GM03348 (cell line): ENCODE data around the gene ZFHX3.
A peak's percentile ranks its signal among the peaks of the same experiment; 100 is the strongest.

Experiments used
- DNase-seq: peaks from one replicate; pipeline ENCODE4 v3.0.0; 2012; ENCODE audit warnings: low spot score

Gene ZFHX3

GRCh38 chr16:73040136-73040535 lies 7.8 kb downstream of the ZFHX3 start:
- DNase-seq, result no peak

GRCh38 chr16:73037845-73038570 lies 9.9 kb downstream of the ZFHX3 start:
- no peak for DNase-seq

- no peak for DNase-seq
Observed at GRCh38 chr16:73037331-73037745, 10.6 kb downstream of the ZFHX3 start.

- DNase-seq, result no peak
Observed at GRCh38 chr16:73036074-73036826, 11.7 kb downstream of the ZFHX3 start.

- no peak for DNase-seq
Observed at GRCh38 chr16:73034374-73034773, 13.6 kb downstream of the ZFHX3 start.

GRCh38 chr16:73033271-73033998 lies 14.5 kb downstream of the ZFHX3 start:
- DNase-seq, result no peak

- DNase-seq, result no peak
Observed at GRCh38 chr16:73032541-73033270, 15.2 kb downstream of the ZFHX3 start.

GRCh38 chr16:73031984-73032383 lies 15.9 kb downstream of the ZFHX3 start:
- DNase-seq, result no peak

GRCh38 chr16:73031155-73031866 lies 16.6 kb downstream of the ZFHX3 start:
- no peak for DNase-seq

- DNase-seq, result no peak
Observed at GRCh38 chr16:73028721-73029361, 19.1 kb downstream of the ZFHX3 start.

GRCh38 chr16:73028263-73028662 lies 19.7 kb downstream of the ZFHX3 start:
- DNase-seq, result no peak

GRCh38 chr16:73027685-73028111 lies 20.2 kb downstream of the ZFHX3 start:
- DNase-seq, result no peak

GRCh38 chr16:73026754-73027684 lies 20.9 kb downstream of the ZFHX3 start:
- no peak for DNase-seq

- DNase-seq, result peak; percentile 37
Observed at GRCh38 chr16:73025856-73026210, 22.1 kb downstream of the ZFHX3 start.

- peak; percentile 67 for DNase-seq
Observed at GRCh38 chr16:73025151-73025855, 22.6 kb downstream of the ZFHX3 start.

GRCh38 chr16:73024571-73025105 lies 23.3 kb downstream of the ZFHX3 start:
- DNase-seq, result no peak

GRCh38 chr16:73023752-73024570 lies 24.0 kb downstream of the ZFHX3 start:
- no peak for DNase-seq

- DNase-seq, result no peak
Observed at GRCh38 chr16:73023320-73023719, 24.6 kb downstream of the ZFHX3 start.
